B cell (primary cell): ENCODE data around the gene ZNF157. TPM values are rescaled to one million over a fixed set of nuclear protein-coding genes. Genes with fewer than 3 reads are reported as not detected.

Experiments used
- ATAC-seq: fragments of 200-7000 bp; cut with Tn5 transposase; one replicate; pipeline ENCODE4 v1.10.0; 2021; ENCODE audit warnings: low read depth, mild to moderate bottlenecking, moderate number of reproducible peaks, moderate library complexity
- CTCF ChIA-PET: fragments of 350-600 bp; sonication (Branson Sonifier 250); formaldehyde crosslinking; loops from one replicate; lab custom pipeline; 2021; ENCODE audit warnings: antibody characterized with exemption, inconsistent platforms; lab: Charles Lee
- POLR2A ChIA-PET: fragments of 350-600 bp; sonication (Branson Sonifier 250); formaldehyde crosslinking; loops from one replicate; lab custom pipeline; 2021; ENCODE audit warnings: antibody characterized with exemption; lab: Charles Lee
- DNase-seq: peaks from one replicate; pipeline ENCODE4 v3.0.0; 2013
- H2AFZ ChIP-seq: 2 replicates; pipeline ENCODE4 v1.6.1; 2012; ENCODE audit warnings: mild to moderate bottlenecking, low read depth, low read length; ENCODE audit not compliant: insufficient read depth, poor library complexity, severe bottlenecking
- H3K27ac ChIP-seq, 2 donors: 1 replicate in 1 of 2; 2 replicates in 1 of 2; pipeline ENCODE4 v1.5.1; 2012 to 2013; ENCODE audit warnings: low read length in 2 of 2, mild to moderate bottlenecking in 2 of 2, moderate library complexity in 1 of 2
- H3K27me3 ChIP-seq, 4 experiments: fragments of 200-600 bp in 1 of 4; sonication (generic) in 1 of 4; replicated peaks in 1 of 4; 1 replicate in 2 of 4; 2 replicates in 2 of 4; pipeline versions ENCODE4 v1.6.1 to v1.7.0; 2013 to 2016; ENCODE audit warnings: low read length in 3 of 4, mild to moderate bottlenecking in 2 of 4, mixed read lengths in 1 of 4, moderate library complexity in 1 of 4; ENCODE audit not compliant: insufficient read depth in 4 of 4, control insufficient read depth in 3 of 4; ENCODE audit errors: control extremely low read depth in 1 of 4
- H3K36me3 ChIP-seq, 2 experiments: replicated peaks in 1 of 2; 1 replicate in 1 of 2; 2 replicates in 1 of 2; pipeline versions ENCODE4 v1.6.1 to v1.7.1; 2013; ENCODE audit warnings: low read length in 1 of 2; ENCODE audit not compliant: insufficient read depth in 2 of 2, control insufficient read depth in 1 of 2; ENCODE audit errors: control extremely low read depth in 1 of 2, extremely low read depth in 1 of 2
- H3K4me1 ChIP-seq, 2 donors: fragments of 200-600 bp in 1 of 2; sonication (generic) in 1 of 2; 1 replicate in 1 of 2; 2 replicates in 1 of 2; pipeline versions ENCODE4 v1.5.1 to v1.6.1; 2013 to 2017; ENCODE audit warnings: low read length in 2 of 2; ENCODE audit not compliant: control insufficient read depth in 2 of 2, insufficient read depth in 2 of 2
- H3K4me2 ChIP-seq: replicated peaks from 2 replicates; pipeline ENCODE3; 2012; ENCODE audit warnings: mild to moderate bottlenecking, low read depth, low read length; ENCODE audit not compliant: poor library complexity, severe bottlenecking
- H3K4me3 ChIP-seq, 5 experiments: fragments of 200-600 bp in 1 of 5; sonication (generic) in 1 of 5; 1 replicate in 3 of 5; 2 replicates in 2 of 5; pipeline versions ENCODE4 v1.5.1 to v1.7.0; 2011 to 2016; ENCODE audit warnings: low read length in 4 of 5, mild to moderate bottlenecking in 4 of 5, low read depth in 2 of 5, control low read depth in 1 of 5, moderate library complexity in 1 of 5; ENCODE audit not compliant: insufficient read depth in 1 of 5; ENCODE audit errors: control extremely low read depth in 1 of 5, extremely low read depth in 1 of 5
- H3K79me2 ChIP-seq: fragments of 200-600 bp; sonication (generic); one replicate; pipeline ENCODE4 v1.6.0; 2016; ENCODE audit warnings: low read length; ENCODE audit not compliant: control insufficient read depth, insufficient read depth
- H3K9ac ChIP-seq: fragments of 200-600 bp; sonication (generic); 2 replicates; pipeline ENCODE4 v1.6.1; 2017; ENCODE audit warnings: mild to moderate bottlenecking, low read length, moderate library complexity
- H3K9me3 ChIP-seq, 3 donors: one replicate each; pipeline versions ENCODE4 v1.6.1 to v1.7.1; 2013; ENCODE audit warnings: low read length in 2 of 3; ENCODE audit not compliant: control insufficient read depth in 2 of 3, insufficient read depth in 1 of 3; ENCODE audit errors: control extremely low read depth in 1 of 3
- H4K20me1 ChIP-seq: 2 replicates; pipeline ENCODE4 v1.6.0; 2012; ENCODE audit warnings: mild to moderate bottlenecking, low read length; ENCODE audit not compliant: insufficient read depth, control insufficient read depth, poor library complexity, severe bottlenecking
- H3K27ac Mint-ChIP-seq: one replicate; pipeline ENCODE4 v1.8.0; 2021; ENCODE audit warnings: mixed read lengths
- H3K27me3 Mint-ChIP-seq: one replicate; pipeline ENCODE4 v1.8.0; 2021; ENCODE audit warnings: mixed read lengths
- H3K4me1 Mint-ChIP-seq: one replicate; pipeline ENCODE4 v1.8.0; 2021; ENCODE audit warnings: mixed read lengths
- H3K4me3 Mint-ChIP-seq: one replicate; pipeline ENCODE4 v1.8.0; 2021; ENCODE audit warnings: mixed read lengths
- H3K9me3 Mint-ChIP-seq: one replicate; pipeline ENCODE4 v1.8.0; 2022; ENCODE audit warnings: mixed read lengths; ENCODE audit not compliant: insufficient read depth
- EZH2 ChIP-seq: IDR thresholded peaks from 2 replicates; pipeline ENCODE4 v1.6.1; 2012; ENCODE audit warnings: borderline replicate concordance, low read depth, mild to moderate bottlenecking, moderate library complexity, low read length; ENCODE audit not compliant: insufficient read depth, poor library complexity, severe bottlenecking
- WGBS: methylation state at CpG from one replicate; pipeline ENCODE4 v1.1.5; 2013; ENCODE audit warnings: missing lambda C conversion rate; ENCODE audit not compliant: insufficient coverage; 5-methylcytosine and 5-hydroxymethylcytosine counted together
- intact Hi-C: fragments of 100-400 bp; cut with micrococcal nuclease; formaldehyde crosslinking; loops from one replicate; pipeline ENCODE4 v1.10.0; 2022
- polyA plus RNA-seq: library from polyadenylated mRNA; depleted of rRNA; stranded (reverse); fragments of >200 nt; gene quantifications from 2 replicates; pipeline ENCODE4 v1.2.3, GENCODE V29; 2012
- total RNA-seq, 2 donors: library from RNA; stranded (reverse); fragments of 120-200 nt in 1 of 2; gene quantifications; 1 replicate in 1 of 2; 2 replicates in 1 of 2; pipeline versions ENCODE4 v1.2.3 to v1.2.4, GENCODE V29; 2013 to 2022
- TF ChIP-seq, protein P1 (sequence below): fragments of 200-600 bp; IDR thresholded peaks from one replicate; pipeline ENCODE4 v1.8.0; 2022; ENCODE audit warnings: antibody characterized with exemption, mild to moderate bottlenecking

The ZNF157 gene
- total and polyA plus RNA-seq, 2 donors (not counting 1 experiment from before 2014, with no cell fraction given): 0.28 to 0.99 TPM

DNA sequence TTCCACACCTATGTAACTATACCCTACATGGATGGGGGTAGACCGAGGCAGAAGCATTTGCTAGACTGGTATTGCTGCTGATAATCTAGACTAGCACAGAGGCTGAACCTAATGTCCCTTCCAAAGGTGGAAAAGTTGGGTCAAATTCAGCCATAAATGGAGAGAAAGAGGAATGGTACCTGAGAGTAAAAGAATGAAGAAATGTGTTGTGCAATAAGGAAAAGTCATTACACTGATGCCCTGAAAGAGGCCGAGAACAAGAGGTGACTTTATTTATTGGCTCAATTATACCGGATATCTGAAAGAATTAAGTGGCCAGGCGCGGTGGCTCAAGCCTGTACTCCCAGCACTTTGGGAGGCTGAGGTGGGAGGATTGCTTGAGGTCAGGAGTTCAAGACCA is 60.5 kb downstream of the ZNF157 start:
- no peaks in the 10 kb centered on the region for H3K9me3 Mint-ChIP-seq
- DNase-seq (no peak), ATAC-seq (no peak)
- ChIA-PET CTCF (no interaction called here), POLR2A (no interaction called here)
- no peaks in the 10 kb centered on the region for H3K79me2 ChIP-seq
- H3K36me3 ChIP-seq: no peaks in the 10 kb centered on the region
- no peaks in the 10 kb centered on the region for H4K20me1 ChIP-seq
- no peaks in the 10 kb centered on the region for H3K27me3 Mint-ChIP-seq
- no peak overlapping the region for H3K4me3 ChIP-seq
- H3K9me3 ChIP-seq: peaks cover 0 to 5% (median 0%) of the 10 kb centered on the region in 3 donors
- H3K27me3 ChIP-seq: no peaks in the 10 kb centered on the region
- no peak overlapping the region for H2AFZ ChIP-seq
- no peak for TF ChIP-seq EZH2
- TF ChIP-seq, protein P1, sequence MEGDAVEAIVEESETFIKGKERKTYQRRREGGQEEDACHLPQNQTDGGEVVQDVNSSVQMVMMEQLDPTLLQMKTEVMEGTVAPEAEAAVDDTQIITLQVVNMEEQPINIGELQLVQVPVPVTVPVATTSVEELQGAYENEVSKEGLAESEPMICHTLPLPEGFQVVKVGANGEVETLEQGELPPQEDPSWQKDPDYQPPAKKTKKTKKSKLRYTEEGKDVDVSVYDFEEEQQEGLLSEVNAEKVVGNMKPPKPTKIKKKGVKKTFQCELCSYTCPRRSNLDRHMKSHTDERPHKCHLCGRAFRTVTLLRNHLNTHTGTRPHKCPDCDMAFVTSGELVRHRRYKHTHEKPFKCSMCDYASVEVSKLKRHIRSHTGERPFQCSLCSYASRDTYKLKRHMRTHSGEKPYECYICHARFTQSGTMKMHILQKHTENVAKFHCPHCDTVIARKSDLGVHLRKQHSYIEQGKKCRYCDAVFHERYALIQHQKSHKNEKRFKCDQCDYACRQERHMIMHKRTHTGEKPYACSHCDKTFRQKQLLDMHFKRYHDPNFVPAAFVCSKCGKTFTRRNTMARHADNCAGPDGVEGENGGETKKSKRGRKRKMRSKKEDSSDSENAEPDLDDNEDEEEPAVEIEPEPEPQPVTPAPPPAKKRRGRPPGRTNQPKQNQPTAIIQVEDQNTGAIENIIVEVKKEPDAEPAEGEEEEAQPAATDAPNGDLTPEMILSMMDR: no peak
- intact Hi-C loops: no loop called here
- H3K4me2 ChIP-seq: no peak overlapping the region
- no peak overlapping the region for H3K27ac ChIP-seq
- H3K4me3 Mint-ChIP-seq: no peak overlapping the region
- H3K9ac ChIP-seq: no peak overlapping the region
- H3K4me1 ChIP-seq: no peaks in the 10 kb centered on the region
- no peaks in the 10 kb centered on the region for H3K4me1 Mint-ChIP-seq
- WGBS: no CpG with 5 or more reads among the region's 5 CpGs
- no peak overlapping the region for H3K27ac Mint-ChIP-seq

DNA sequence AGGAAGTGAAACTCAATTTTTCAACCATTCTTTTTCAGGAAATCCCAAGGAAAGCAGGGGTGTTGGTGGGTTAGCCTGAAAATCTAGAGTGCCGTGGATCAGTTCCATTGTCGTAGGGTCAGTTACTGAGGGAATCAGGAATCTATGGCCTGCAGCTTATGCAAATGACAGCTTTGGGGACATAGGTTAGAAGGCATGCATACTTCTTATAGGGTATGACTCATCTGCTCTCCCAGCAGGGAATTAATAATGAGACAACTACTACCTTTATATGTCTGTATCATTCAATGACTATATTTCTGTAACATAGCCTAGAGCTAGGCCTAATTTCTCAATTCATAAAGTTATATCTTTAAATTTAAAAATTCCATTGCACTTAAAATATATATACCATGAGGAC is 76.1 kb downstream of the ZNF157 start:
- H3K27me3 ChIP-seq: no peaks in the 10 kb centered on the region
- CTCF ChIA-PET: no interaction called here
- no peak overlapping the region for H3K9ac ChIP-seq
- DNase-seq (no peak), ATAC-seq (no peak)
- Mint-ChIP-seq H3K27ac (no peak overlapping the region), H3K4me1 (peaks cover 8% of the 10 kb centered on the region), H3K27me3 (no peaks in the 10 kb centered on the region), H3K9me3 (peaks cover 4% of the 10 kb centered on the region), H3K4me3 (no peak overlapping the region)
- peaks cover 3 to 4% of the 10 kb centered on the region in 2 donors for H3K4me1 ChIP-seq
- no peak overlapping the region for H3K27ac ChIP-seq
- peaks cover 7 to 28% (median 11%) of the 10 kb centered on the region in 3 donors for H3K9me3 ChIP-seq
- no peaks in the 10 kb centered on the region for H4K20me1 ChIP-seq
- WGBS: no CpG with 5 or more reads among the region's 2 CpGs
- H2AFZ ChIP-seq: no peak overlapping the region
- intact Hi-C loops: no loop called here
- TF ChIP-seq EZH2: no peak
- TF ChIP-seq, protein P1: no peak
- no peak overlapping the region for H3K4me2 ChIP-seq
- no peak overlapping the region for H3K4me3 ChIP-seq
- no peaks in the 10 kb centered on the region for H3K79me2 ChIP-seq
- H3K36me3 ChIP-seq: peaks cover 3 to 22% of the 10 kb centered on the region in 2 experiments
- POLR2A ChIA-PET: no interaction called here
